Trophoblast cell (in vitro differentiated cells and primary cell): Measurements from ENCODE around the gene PRDM16.

Source experiments
- DNase-seq, 2 donors: peaks; one replicate each; pipeline ENCODE4 v3.0.0-alpha.2; 2016
- H2AFZ ChIP-seq: 2 replicates; pipeline ENCODE4 v1.6.1; 2013; ENCODE audit warnings: low read length, moderate library complexity, mild to moderate bottlenecking; ENCODE audit not compliant: insufficient read depth, poor library complexity
- H2AK5ac ChIP-seq: 2 replicates; pipeline ENCODE4 v1.6.1; 2013; ENCODE audit warnings: mild to moderate bottlenecking, low read length
- H2BK120ac ChIP-seq: 2 replicates; pipeline ENCODE4 v1.6.1; 2013; ENCODE audit warnings: low read length, mild to moderate bottlenecking, moderate library complexity; ENCODE audit not compliant: insufficient read depth, poor library complexity
- H2BK12ac ChIP-seq: 2 replicates; pipeline ENCODE4 v1.6.1; 2013; ENCODE audit warnings: mild to moderate bottlenecking, low read length, moderate library complexity
- H2BK5ac ChIP-seq: 2 replicates; pipeline ENCODE4 v1.6.1; 2013; ENCODE audit warnings: low read length, low read depth, moderate library complexity, mild to moderate bottlenecking; ENCODE audit not compliant: poor library complexity
- H3K14ac ChIP-seq: 2 replicates; pipeline ENCODE4 v1.6.1; 2013; ENCODE audit warnings: mild to moderate bottlenecking, low read length
- H3K18ac ChIP-seq: 2 replicates; pipeline ENCODE4 v1.6.1; 2013; ENCODE audit warnings: mild to moderate bottlenecking, low read length
- H3K23ac ChIP-seq: 2 replicates; pipeline ENCODE4 v1.6.1; 2013; ENCODE audit warnings: low read length
- H3K27ac ChIP-seq: 2 replicates; pipeline ENCODE4 v1.5.1; 2013; ENCODE audit warnings: low read depth, mild to moderate bottlenecking, inconsistent platforms, low read length, moderate library complexity
- H3K27me3 ChIP-seq: 2 replicates; pipeline ENCODE4 v1.6.1; 2013; ENCODE audit warnings: inconsistent platforms, mild to moderate bottlenecking, low read length, moderate library complexity; ENCODE audit not compliant: insufficient read depth
- H3K36me3 ChIP-seq, 2 experiments: 1 replicate in 1 of 2; 2 replicates in 1 of 2; pipeline ENCODE4 v1.6.1; 2013; ENCODE audit warnings: low read length in 2 of 2, mild to moderate bottlenecking in 2 of 2, moderate library complexity in 1 of 2; ENCODE audit not compliant: insufficient read depth in 2 of 2, control insufficient read depth in 1 of 2
- H3K4ac ChIP-seq: 2 replicates; pipeline ENCODE4 v1.6.1; 2013; ENCODE audit warnings: low read depth, mild to moderate bottlenecking, low read length, moderate library complexity
- H3K4me1 ChIP-seq, 2 experiments: 1 replicate in 1 of 2; 2 replicates in 1 of 2; pipeline ENCODE4 v1.6.1; 2013; ENCODE audit warnings: low read length in 2 of 2, mild to moderate bottlenecking in 2 of 2, moderate library complexity in 1 of 2; ENCODE audit not compliant: insufficient read depth in 2 of 2, control insufficient read depth in 1 of 2
- H3K4me2 ChIP-seq: 2 replicates; pipeline ENCODE4 v1.6.1; 2013; ENCODE audit warnings: inconsistent platforms, mild to moderate bottlenecking, low read length, moderate library complexity
- H3K4me3 ChIP-seq: 2 replicates; pipeline ENCODE4 v1.5.1; 2013; ENCODE audit warnings: mild to moderate bottlenecking, low read depth, low read length, inconsistent platforms
- H3K79me1 ChIP-seq: one replicate; pipeline ENCODE4 v1.6.1; 2013; ENCODE audit warnings: low read length
- H3K79me2 ChIP-seq: 2 replicates; pipeline ENCODE4 v1.6.1; 2013; ENCODE audit warnings: low read length, mild to moderate bottlenecking; ENCODE audit not compliant: control insufficient read depth, insufficient read depth, poor library complexity
- H3K9ac ChIP-seq: 2 replicates; pipeline ENCODE4 v1.6.1; 2013; ENCODE audit warnings: mild to moderate bottlenecking, low read length
- H3K9me3 ChIP-seq: 2 replicates; pipeline ENCODE4 v1.6.1; 2013; ENCODE audit warnings: low read depth, mild to moderate bottlenecking, control low read depth, inconsistent platforms, low read length; ENCODE audit not compliant: insufficient read depth
- H4K12ac ChIP-seq: 2 replicates; pipeline ENCODE4 v1.6.1; 2013; ENCODE audit warnings: low read depth, mild to moderate bottlenecking, low read length, moderate library complexity
- H4K8ac ChIP-seq: 2 replicates; pipeline ENCODE4 v1.6.1; 2013; ENCODE audit warnings: low read depth, mild to moderate bottlenecking, low read length, moderate library complexity
- H4K91ac ChIP-seq: one replicate; pipeline ENCODE4 v1.6.1; 2013; ENCODE audit warnings: low read depth, mild to moderate bottlenecking, low read length, moderate library complexity
- WGBS: extraction: QIAGEN DNeasy Blood & Tissue Kit; methylation state at CpG from one replicate; pipeline ENCODE4 v1.1.7; 2013; ENCODE audit warnings: missing lambda C conversion rate; ENCODE audit not compliant: insufficient read length, insufficient coverage; ENCODE audit errors: extremely low coverage; 5-methylcytosine and 5-hydroxymethylcytosine counted together

PRDM16 gene

DNA sequence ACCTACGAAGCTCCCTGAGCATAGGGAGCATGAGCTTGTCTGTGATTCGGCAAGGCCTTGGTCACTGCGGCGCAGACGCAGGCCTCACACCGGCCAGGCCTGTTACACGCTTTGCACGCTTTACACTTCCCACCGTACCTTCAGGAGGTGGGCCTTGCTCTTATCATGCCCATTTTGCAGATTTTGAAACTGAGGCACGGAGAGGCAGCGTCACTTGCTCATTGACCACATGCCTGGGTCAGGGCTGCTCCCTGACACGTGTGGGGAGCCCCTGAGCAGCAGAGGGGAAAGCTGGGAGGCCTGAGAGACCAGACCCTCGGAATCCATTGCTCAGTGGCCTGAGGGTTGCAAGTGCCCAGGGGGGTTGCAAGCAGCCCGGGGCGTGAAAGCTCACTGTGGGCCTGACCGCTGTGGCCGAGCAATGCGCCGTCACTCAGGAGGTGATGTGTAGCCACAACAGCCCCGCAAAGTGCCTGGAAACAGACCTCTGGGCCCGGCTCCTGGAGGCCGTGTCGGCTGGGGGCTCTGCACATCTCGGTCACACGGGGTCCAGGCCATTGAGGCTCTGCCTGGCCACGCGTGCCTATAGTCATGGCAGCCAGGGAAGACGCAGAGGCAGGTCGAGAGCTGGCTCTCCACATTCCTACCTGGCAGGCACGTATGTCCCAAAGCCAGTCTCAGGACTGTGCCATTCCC lies 392.4 kb downstream of the PRDM16 start:
- H3K4me2 ChIP-seq, result no peak overlapping the region
- H4K8ac ChIP-seq, result no peak overlapping the region
- peaks cover 29 to 31% of the 10 kb centered on the region in 2 experiments for H3K4me1 ChIP-seq
- no peaks in the 10 kb centered on the region for H3K36me3 ChIP-seq
- no peak overlapping the region for H2AFZ ChIP-seq
- no CpG with 5 or more reads among the region's 30 CpGs for WGBS
- no peak overlapping the region for H3K4me3 ChIP-seq
- peak overlapping the region; percentile 22 for H4K91ac ChIP-seq
- DNase-seq, result peak in 1 of 2 donors; percentile 17
- peak overlapping the region; percentile 33 for H3K14ac ChIP-seq
- peak overlapping the region; percentile 44 for H2BK12ac ChIP-seq
- no peaks in the 10 kb centered on the region for H3K9me3 ChIP-seq
- H3K79me1 ChIP-seq, result peaks cover 12% of the 10 kb centered on the region
- no peak overlapping the region for H3K27ac ChIP-seq
- H2AK5ac ChIP-seq, result peak overlapping the region; percentile 67
- H3K4ac ChIP-seq, result peak overlapping the region; percentile 47
- peak overlapping the region; percentile 28 for H3K18ac ChIP-seq
- no peak overlapping the region for H2BK120ac ChIP-seq
- H3K9ac ChIP-seq, result no peak overlapping the region
- no peak overlapping the region for H3K23ac ChIP-seq
- H4K12ac ChIP-seq, result no peak overlapping the region
- H3K27me3 ChIP-seq, result no peaks in the 10 kb centered on the region
- H2BK5ac ChIP-seq, result no peak overlapping the region
- H3K79me2 ChIP-seq, result no peaks in the 10 kb centered on the region

DNA sequence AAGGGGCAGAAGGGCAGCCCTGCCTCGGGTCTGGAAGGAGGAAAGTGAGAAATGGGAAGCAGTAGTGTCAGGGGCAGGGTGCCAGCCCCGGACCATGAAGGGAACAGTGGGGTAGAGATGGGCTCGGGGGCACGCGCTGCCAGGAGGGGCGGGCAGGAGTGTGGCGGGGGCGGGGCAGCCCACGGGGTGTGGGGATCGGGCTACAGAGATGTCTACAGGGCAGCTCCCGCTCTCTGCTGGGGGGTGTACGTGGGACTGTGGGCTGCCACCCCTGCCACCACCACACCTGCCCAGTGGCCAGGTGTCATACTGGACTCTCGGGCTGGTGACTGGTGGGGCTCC lies 392.9 kb downstream of the PRDM16 start:
- WGBS, result no CpG with 5 or more reads among the region's 13 CpGs
- H3K79me1 ChIP-seq, result peaks cover 12% of the 10 kb centered on the region
- H3K4me1 ChIP-seq, result peaks cover 29 to 31% of the 10 kb centered on the region in 2 experiments

DNA sequence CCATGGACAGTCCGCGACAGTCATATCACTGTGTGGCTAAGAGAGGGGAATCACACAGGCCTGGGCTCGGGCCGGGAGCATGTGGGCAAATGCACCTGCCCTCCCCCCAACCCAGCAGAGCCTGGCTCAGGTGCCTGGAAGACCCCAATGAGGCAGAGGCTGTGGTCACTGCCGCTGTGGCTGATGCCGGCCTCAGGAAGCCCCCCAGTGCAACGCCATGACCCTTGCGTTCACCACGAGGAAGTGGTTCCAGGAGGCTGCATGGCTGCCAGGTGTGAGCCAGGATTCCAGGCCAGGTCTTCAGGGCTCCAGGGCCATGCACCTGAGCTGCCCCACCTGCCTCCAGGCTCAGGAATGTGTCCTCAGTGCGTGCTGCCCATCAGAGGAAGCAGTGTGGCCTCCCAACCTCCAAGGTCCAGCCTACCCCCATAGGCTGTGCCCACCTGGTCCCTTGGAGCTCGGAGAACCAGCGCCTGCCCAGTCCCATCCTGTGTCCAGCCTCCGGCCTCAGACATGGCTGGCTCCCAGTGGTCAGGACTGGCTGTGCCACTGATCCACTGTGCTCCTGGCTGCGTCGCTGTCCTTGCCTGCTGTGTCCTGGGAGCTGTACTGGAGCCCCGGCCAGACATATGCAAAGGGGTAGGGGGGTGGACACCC lies 393.5 kb downstream of the PRDM16 start:
- H2AK5ac ChIP-seq, result peak overlapping the region; percentile 30
- no peaks in the 10 kb centered on the region for H3K79me2 ChIP-seq
- no peak overlapping the region for H3K4ac ChIP-seq
- H4K91ac ChIP-seq, result peak overlapping the region; percentile 0
- H3K18ac ChIP-seq, result no peak overlapping the region
- no peak overlapping the region for H2AFZ ChIP-seq
- no peak overlapping the region for H3K23ac ChIP-seq
- H4K12ac ChIP-seq, result no peak overlapping the region
- no peak overlapping the region for H2BK120ac ChIP-seq
- H3K4me3 ChIP-seq, result no peak overlapping the region
- H3K79me1 ChIP-seq, result peaks cover 12% of the 10 kb centered on the region
- DNase-seq, result peak; percentile 47 to 49
- no peak overlapping the region for H2BK5ac ChIP-seq
- no peak overlapping the region for H3K14ac ChIP-seq
- H3K4me1 ChIP-seq, result peaks cover 29 to 31% of the 10 kb centered on the region in 2 experiments
- H3K27me3 ChIP-seq, result no peaks in the 10 kb centered on the region
- no peak overlapping the region for H3K27ac ChIP-seq
- no peaks in the 10 kb centered on the region for H3K9me3 ChIP-seq
- no peak overlapping the region for H3K9ac ChIP-seq
- no CpG with 5 or more reads among the region's 16 CpGs for WGBS
- H3K36me3 ChIP-seq, result peaks cover 0 to 2% of the 10 kb centered on the region in 2 experiments
- no peak overlapping the region for H3K4me2 ChIP-seq
- H4K8ac ChIP-seq, result no peak overlapping the region
- no peak overlapping the region for H2BK12ac ChIP-seq

More for the DNA sequence above, 392.9 kb downstream of the PRDM16 start:
- no peak overlapping the region for H2AFZ ChIP-seq
- peak overlapping the region; percentile 67 for H2AK5ac ChIP-seq
- peak overlapping the region; percentile 33 for H3K14ac ChIP-seq
- no peak overlapping the region for H2BK5ac ChIP-seq
- H3K36me3 ChIP-seq, result no peaks in the 10 kb centered on the region
- H4K8ac ChIP-seq, result no peak overlapping the region
- H3K27me3 ChIP-seq, result no peaks in the 10 kb centered on the region
- H3K23ac ChIP-seq, result no peak overlapping the region
- no peak overlapping the region for H2BK12ac ChIP-seq
- H3K18ac ChIP-seq, result peak overlapping the region; percentile 28
- H4K12ac ChIP-seq, result no peak overlapping the region
- no peak for DNase-seq
- H3K4me3 ChIP-seq, result no peak overlapping the region
- no peak overlapping the region for H3K9ac ChIP-seq
- no peak overlapping the region for H2BK120ac ChIP-seq
- H3K4ac ChIP-seq, result no peak overlapping the region
- no peak overlapping the region for H3K27ac ChIP-seq
- no peaks in the 10 kb centered on the region for H3K79me2 ChIP-seq
- H3K4me2 ChIP-seq, result no peak overlapping the region
- H4K91ac ChIP-seq, result peak overlapping the region; percentile 22
- H3K9me3 ChIP-seq, result no peaks in the 10 kb centered on the region

DNA sequence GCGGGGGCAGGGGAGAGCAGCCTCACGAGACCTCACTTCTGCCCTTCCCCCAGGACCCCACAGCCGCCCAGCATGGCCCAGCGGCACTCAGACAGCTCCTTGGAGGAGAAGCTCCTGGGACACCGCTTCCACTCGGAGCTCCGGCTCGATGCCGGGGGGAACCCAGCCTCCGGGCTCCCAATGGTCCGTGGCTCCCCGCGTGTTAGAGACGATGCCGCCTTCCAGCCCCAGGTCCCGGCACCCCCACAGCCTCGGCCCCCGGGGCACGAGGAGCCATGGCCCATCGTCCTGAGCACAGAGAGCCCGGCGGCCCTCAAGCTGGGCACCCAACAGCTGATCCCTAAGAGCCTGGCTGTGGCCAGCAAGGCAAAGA lies 394.0 kb downstream of the PRDM16 start:
- H2AK5ac ChIP-seq, result peak overlapping the region; percentile 24
- no peak overlapping the region for H3K9ac ChIP-seq
- H3K23ac ChIP-seq, result no peak overlapping the region
- no peak overlapping the region for H2BK5ac ChIP-seq
- H3K79me2 ChIP-seq, result no peaks in the 10 kb centered on the region
- H3K27me3 ChIP-seq, result no peaks in the 10 kb centered on the region
- no peak overlapping the region for H3K4me3 ChIP-seq
- H3K27ac ChIP-seq, result no peak overlapping the region
- peaks cover 12% of the 10 kb centered on the region for H3K79me1 ChIP-seq
- no peak overlapping the region for H3K18ac ChIP-seq
- no peaks in the 10 kb centered on the region for H3K9me3 ChIP-seq
- no peak overlapping the region for H3K4me2 ChIP-seq
- DNase-seq, result no peak
- no peak overlapping the region for H4K8ac ChIP-seq
- H3K4me1 ChIP-seq, result peaks cover 29 to 31% of the 10 kb centered on the region in 2 experiments
- no CpG with 5 or more reads among the region's 22 CpGs for WGBS
- no peak overlapping the region for H2BK12ac ChIP-seq
- H3K14ac ChIP-seq, result no peak overlapping the region
- H4K91ac ChIP-seq, result no peak overlapping the region
- peaks cover 0 to 2% of the 10 kb centered on the region in 2 experiments for H3K36me3 ChIP-seq
- no peak overlapping the region for H3K4ac ChIP-seq
- no peak overlapping the region for H4K12ac ChIP-seq
- H2BK120ac ChIP-seq, result no peak overlapping the region
- no peak overlapping the region for H2AFZ ChIP-seq
